HEK293T (cell line): ENCODE measurements around the gene HTR7.
"Not testable (repeated sequence)": the region's sequence is repeated elsewhere in the genome, so short reads cannot be mapped to it uniquely, and the experiment has no call there.

ENCODE experiments used
- CTCF ChIA-PET: fragments of 350-600 bp; formaldehyde crosslinking; extraction: SDS; loops from one replicate; lab custom pipeline; 2021; ENCODE audit warnings: antibody characterized with exemption, inconsistent platforms; lab: Yijun Ruan, JAX
- POLR2A ChIA-PET: fragments of 350-600 bp; formaldehyde crosslinking; extraction: SDS; loops from one replicate; lab custom pipeline; 2020; ENCODE audit warnings: antibody characterized with exemption, inconsistent platforms; lab: Yijun Ruan, JAX
- DNase-seq: peaks from one replicate; pipeline ENCODE4 v3.0.0; 2012; ENCODE audit warnings: mixed read lengths; ENCODE audit errors: extremely low spot score
- ARNT ChIP-seq: fragments of 450-650 bp; IDR thresholded peaks from 2 replicates; pipeline ENCODE4 v1.6.1; 2017; ENCODE audit warnings: mild to moderate bottlenecking
- BHLHE40 ChIP-seq: fragments of 450-650 bp; IDR thresholded peaks from 2 replicates; pipeline ENCODE4 v1.6.1; 2016; ENCODE audit warnings: mild to moderate bottlenecking, moderate library complexity, borderline replicate concordance
- CTBP1 ChIP-seq: fragments of 450-650 bp; IDR thresholded peaks from 2 replicates; pipeline ENCODE4 v1.6.1; 2016; ENCODE audit warnings: borderline replicate concordance
- ELF4 ChIP-seq: fragments of 450-650 bp; IDR thresholded peaks from 2 replicates; pipeline ENCODE4 v1.6.1; 2017; ENCODE audit warnings: antibody characterized with exemption
- FOXA1 ChIP-seq: fragments of 450-650 bp; IDR thresholded peaks from 2 replicates; pipeline ENCODE4 v1.6.1; 2016; ENCODE audit warnings: mild to moderate bottlenecking
- FOXK2 ChIP-seq: fragments of 450-650 bp; IDR thresholded peaks from 2 replicates; pipeline ENCODE4 v1.6.1; 2016; ENCODE audit warnings: mild to moderate bottlenecking
- FOXM1 ChIP-seq: fragments of 450-650 bp; IDR thresholded peaks from 2 replicates; pipeline ENCODE4 v1.6.1; 2017; ENCODE audit warnings: mild to moderate bottlenecking, borderline replicate concordance
- HDGF ChIP-seq: fragments of 450-650 bp; IDR thresholded peaks from 2 replicates; pipeline ENCODE4 v1.6.1; 2017; ENCODE audit warnings: antibody characterized with exemption, borderline replicate concordance
- L3MBTL2 ChIP-seq: fragments of 450-650 bp; conservative IDR thresholded peaks from 2 replicates; pipeline ENCODE4 v1.6.1; 2016; ENCODE audit warnings: mild to moderate bottlenecking
- LEF1 ChIP-seq: fragments of 450-650 bp; IDR thresholded peaks from 2 replicates; pipeline ENCODE4 v1.6.1; 2017; ENCODE audit warnings: mild to moderate bottlenecking, borderline replicate concordance
- NFRKB ChIP-seq: fragments of 450-650 bp; IDR thresholded peaks from 2 replicates; pipeline ENCODE4 v1.6.1; 2016; ENCODE audit warnings: mild to moderate bottlenecking, moderate library complexity
- PKNOX1 ChIP-seq: fragments of 450-650 bp; IDR thresholded peaks from 2 replicates; pipeline ENCODE4 v1.6.1; 2016
- SP1 ChIP-seq: fragments of 450-650 bp; IDR thresholded peaks from 2 replicates; pipeline ENCODE4 v1.6.1; 2017
- SUZ12 ChIP-seq: fragments of 450-650 bp; IDR thresholded peaks from 2 replicates; pipeline ENCODE4 v1.6.1; 2016; ENCODE audit warnings: mild to moderate bottlenecking
- TARDBP ChIP-seq: fragments of 450-650 bp; IDR thresholded peaks from 2 replicates; pipeline ENCODE4 v1.6.1; 2016
- ZNF384 ChIP-seq: fragments of 450-650 bp; IDR thresholded peaks from 2 replicates; pipeline ENCODE4 v1.6.1; 2016

The HTR7 gene

DNA sequence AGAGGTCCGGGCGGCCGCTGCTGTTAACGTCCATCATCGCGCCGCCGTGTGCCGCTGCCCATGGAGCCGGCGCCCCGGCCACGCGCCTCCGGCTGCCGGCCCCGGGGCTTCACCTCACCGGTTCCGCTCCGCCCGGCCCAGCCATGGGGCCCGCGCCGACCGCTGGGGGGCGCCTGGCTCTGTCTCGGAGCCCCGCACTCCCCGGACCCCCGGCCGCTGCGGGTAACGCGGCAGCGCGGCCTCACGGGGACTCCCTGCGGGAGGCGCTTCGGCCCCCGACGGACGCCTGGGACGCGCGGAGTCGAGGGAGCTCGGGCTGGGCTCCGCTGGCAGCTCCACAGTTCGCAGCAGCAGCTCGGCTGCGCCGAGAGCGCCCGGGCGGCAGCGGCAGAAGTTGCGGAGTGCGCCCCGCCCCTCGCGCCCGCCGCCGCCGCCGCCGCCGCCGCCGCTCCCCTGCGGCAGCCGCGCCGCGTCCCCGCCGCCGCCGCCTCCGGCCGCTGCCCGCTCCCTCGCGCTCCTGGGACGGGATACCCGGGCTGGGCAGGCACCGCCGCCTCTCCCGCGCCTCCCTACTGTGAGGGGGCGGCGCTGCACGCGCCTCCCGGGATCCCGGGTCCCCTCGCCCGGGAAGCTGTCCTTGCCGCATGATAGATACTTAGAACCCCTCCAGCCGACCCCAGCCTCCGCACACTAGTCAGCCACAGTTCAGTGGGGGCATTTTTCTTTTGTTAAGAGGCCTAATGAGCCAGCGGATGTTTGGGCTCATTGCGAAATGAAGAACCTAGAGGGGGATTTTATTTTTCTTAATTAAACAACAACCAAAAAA is at the start of gene HTR7:
HTR7 (minus strand) TSS at position 405 of the 826 bp plus-strand sequence; CDS start at position 37, 368 bp downstream.
- peak; percentile 77 for DNase-seq
- POLR2A ChIA-PET: interaction anchor here (1.3 kb wide), 1 partner anchor 14 kb away, joined by 3 read pairs; the partner anchor contains the start of gene RPP30
- no peak for TF ChIP-seq LEF1
- 0 out of 2 replicates have a peak, but pooled peaks have one; percentile 20 for TF ChIP-seq FOXM1
- CTCF ChIA-PET: interaction anchor here (0.6 to 0.9 kb wide), 2 partner anchors 111 to 1271 kb away, joined by 4 to 5 read pairs; no protein-coding TSS in a partner anchor

- POLR2A ChIA-PET: no interaction called here
- no peak for DNase-seq
- CTCF ChIA-PET: no interaction called here
- TF ChIP-seq SUZ12: no peak
- TF ChIP-seq FOXK2: no peak
- no peak for TF ChIP-seq ARNT
- TF ChIP-seq ELF4: no peak
- no peak for TF ChIP-seq TARDBP
- TF ChIP-seq FOXM1: no peak
- no peak for TF ChIP-seq ZNF384
- no peak for TF ChIP-seq HDGF
- TF ChIP-seq L3MBTL2: no peak
- no peak for TF ChIP-seq BHLHE40
- TF ChIP-seq PKNOX1: no peak
- no peak for TF ChIP-seq CTBP1
- TF ChIP-seq SP1: no peak
These were observed 48.8 kb upstream of the HTR7 start for GRCh38 chr10:90906596-90906995.

DNA sequence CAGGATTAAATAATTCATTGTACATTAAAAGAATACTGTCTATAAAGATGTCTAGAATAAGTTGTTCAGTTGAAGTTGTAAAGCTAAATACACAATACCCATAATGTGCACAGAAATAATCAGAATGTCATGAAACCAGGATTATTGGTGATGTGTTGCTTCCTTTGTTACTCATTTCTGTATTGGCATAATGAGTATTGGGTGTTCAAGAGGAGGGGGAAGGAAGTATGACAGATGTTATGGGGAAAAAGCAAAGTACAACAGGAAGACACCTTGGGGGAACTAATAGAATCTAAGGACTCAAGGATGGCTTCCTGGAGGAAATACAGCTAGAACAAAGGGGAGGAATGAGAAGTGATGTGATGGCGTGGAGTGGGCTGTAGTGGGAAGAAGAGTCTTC is 48.1 kb upstream of the HTR7 start:
- CTCF ChIA-PET: no interaction called here
- DNase-seq: no peak
- POLR2A ChIA-PET: no interaction called here
- no peak for TF ChIP-seq SP1
- TF ChIP-seq ELF4: no peak
- TF ChIP-seq SUZ12: no peak
- no peak for TF ChIP-seq FOXM1
- no peak for TF ChIP-seq PKNOX1
- TF ChIP-seq L3MBTL2: no peak
- TF ChIP-seq LEF1: no peak

- POLR2A ChIA-PET: not testable (repeated sequence)
These were observed 39.1 kb upstream of the HTR7 start for GRCh38 chr10:90896916-90897315.

GRCh38 chr10:90893190-90893589 is 35.4 kb upstream of the HTR7 start:
- no peak for DNase-seq
- TF ChIP-seq HDGF (no peak), ELF4 (no peak), NFRKB (no peak), PKNOX1 (no peak), BHLHE40 (no peak), TARDBP (no peak), FOXM1 (no peak), ARNT (no peak), ZNF384 (no peak)
- ChIA-PET POLR2A (no interaction called here), CTCF (no interaction called here)

More at GRCh38 chr10:90896916-90897315, 39.1 kb upstream of the HTR7 start:
- DNase-seq, CTCF ChIA-PET: not testable (repeated sequence)

GRCh38 chr10:90890347-90890746 is 32.5 kb upstream of the HTR7 start:
- no peak for DNase-seq
- TF ChIP-seq ELF4 (no peak), SP1 (no peak), L3MBTL2 (no peak), CTBP1 (no peak), PKNOX1 (no peak), BHLHE40 (no peak), SUZ12 (no peak), HDGF (no peak), LEF1 (no peak), FOXA1 (no peak), ARNT (no peak), TARDBP (no peak), NFRKB (no peak)
- ChIA-PET POLR2A (no interaction called here), CTCF (no interaction called here)
